ENCODE results near the gene NEU1.

- TF ChIP-seq CTCF (IDR thresholded peaks at IDR 0.05; ENCODE audit: poor library complexity), result no peak
- TF ChIP-seq EZH2 (IDR thresholded peaks at IDR 0.05; ENCODE audit: borderline replicate concordance), result no peak
- no peak for TF ChIP-seq EZH2phosphoT487 (IDR thresholded peaks at IDR 0.05; ENCODE audit: low read depth, severe bottlenecking, unreplicated experiment)
Observed at GRCh38 chr6:31842053-31842452, 20.6 kb downstream of the NEU1 start.

Measured in hepatocyte (in vitro differentiated cells).